T follicular helper cell (primary cell): Measurements from ENCODE around the gene UBL3.

Experiments
- DNase-seq: peaks from one replicate; pipeline ENCODE4 v3.0.0-alpha.2; 2020; ENCODE audit warnings: low read depth

Gene UBL3

GRCh38 chr13:29857085-29857484 lies 6.7 kb upstream of the UBL3 start:
- DNase-seq, result no peak

GRCh38 chr13:29856426-29856825 lies 6.0 kb upstream of the UBL3 start:
- no peak for DNase-seq

- DNase-seq, result no peak
Measured at GRCh38 chr13:29855784-29856183, 5.4 kb upstream of the UBL3 start.

GRCh38 chr13:29855009-29855408 lies 4.6 kb upstream of the UBL3 start:
- no peak for DNase-seq

- DNase-seq, result no peak
Measured at GRCh38 chr13:29853131-29853530, 2.7 kb upstream of the UBL3 start.

- DNase-seq, result no peak
Measured at GRCh38 chr13:29852472-29853054, 2.1 kb upstream of the UBL3 start.

- DNase-seq, result peak; percentile 9
Measured at GRCh38 chr13:29849731-29850212, 645 bp downstream of the UBL3 start.

GRCh38 chr13:29849071-29849631 lies 1.3 kb downstream of the UBL3 start:
- no peak for DNase-seq

- DNase-seq, result no peak
Measured at GRCh38 chr13:29847501-29847983, 2.9 kb downstream of the UBL3 start.

GRCh38 chr13:29846475-29847256 lies 3.8 kb downstream of the UBL3 start:
- DNase-seq, result no peak

GRCh38 chr13:29845440-29846056 lies 4.9 kb downstream of the UBL3 start:
- no peak for DNase-seq

- DNase-seq, result no peak
Measured at GRCh38 chr13:29844441-29844840, 6.0 kb downstream of the UBL3 start.

- DNase-seq, result no peak
Measured at GRCh38 chr13:29840585-29840984, 9.8 kb downstream of the UBL3 start.

GRCh38 chr13:29835280-29836061 lies 14.9 kb downstream of the UBL3 start:
- DNase-seq, result no peak

- no peak for DNase-seq
Measured at GRCh38 chr13:29832761-29833298, 17.6 kb downstream of the UBL3 start.

- no peak for DNase-seq
Measured at GRCh38 chr13:29830000-29830399, 20.4 kb downstream of the UBL3 start.

GRCh38 chr13:29819143-29819542 lies 31.3 kb downstream of the UBL3 start:
- no peak for DNase-seq

GRCh38 chr13:29817604-29818378 lies 32.6 kb downstream of the UBL3 start:
- DNase-seq, result no peak

- no peak for DNase-seq
Measured at GRCh38 chr13:29816715-29817114, 33.7 kb downstream of the UBL3 start.

GRCh38 chr13:29815336-29815735 lies 35.1 kb downstream of the UBL3 start:
- DNase-seq, result no peak

- no peak for DNase-seq
Measured at GRCh38 chr13:29810898-29811297, 39.5 kb downstream of the UBL3 start.
